ENCODE results near the gene SLC39A10.

DNA sequence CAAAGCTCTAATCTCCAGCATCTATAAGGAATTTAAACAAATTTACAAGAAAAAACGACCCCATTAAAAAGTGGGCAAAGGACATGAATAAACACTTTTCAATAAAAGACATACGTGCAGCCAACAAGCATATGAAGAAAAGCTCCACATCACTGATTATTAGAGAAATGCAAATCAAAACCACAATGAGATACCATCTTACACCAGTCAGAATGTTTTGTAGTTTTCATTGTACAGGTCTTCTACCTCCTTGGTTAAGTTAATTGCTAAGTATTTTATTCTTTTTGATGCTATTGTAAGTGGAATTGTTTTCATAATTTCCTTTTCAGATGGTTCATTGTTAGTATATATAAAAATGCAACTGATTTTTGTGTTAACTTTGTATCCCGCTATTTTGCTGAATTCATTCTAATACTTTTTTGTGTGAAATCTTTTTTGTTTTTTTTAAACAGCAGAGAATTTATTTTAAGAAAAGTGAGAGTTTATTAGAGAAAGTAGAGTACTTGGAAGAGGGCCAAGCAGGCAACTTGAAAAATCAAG lies 40.7 kb downstream of the SLC39A10 start:
- TF ChIP-seq FOXP2 (optimal IDR thresholded peaks at IDR 0.05; ENCODE audit: control extremely low read depth, extremely low read length, insufficient read depth): no peak
- TF ChIP-seq EZH2 (IDR thresholded peaks at IDR 0.05): no peak

Measured in SK-N-MC (cell line).